ENCODE measurements around the gene NEK7. TPM values are rescaled to one million over a fixed set of nuclear protein-coding genes. Genes with fewer than 3 reads are reported as not detected.

The NEK7 gene
- total and polyA plus RNA-seq, 10 donors = 16.9 to 120 (median 73.2) TPM

- TF ChIP-seq POLR2AphosphoS5 (IDR thresholded peaks at IDR 0.05) = no peak
- no peak for TF ChIP-seq POLR2A (IDR thresholded peaks at IDR 0.05)
- TF ChIP-seq CTCF (IDR thresholded peaks at IDR 0.05 in 8 of 11, conservative IDR thresholded peaks at IDR 0.05 in 3 of 11) = no peak
- no peak overlapping the region for H3K27ac ChIP-seq
- WGBS, 5 donors = 81 to 93% (median 89%) methylated on average over 1 of the region's 1 CpG
- H3K27me3 ChIP-seq (replicated peaks in 1 of 7) = no peaks in the 10 kb centered on the region
- H3K4me3 ChIP-seq = no peak overlapping the region
- H3K36me3 ChIP-seq = no peaks in the 10 kb centered on the region
- H3K9me3 ChIP-seq = no peaks in the 10 kb centered on the region
- no peak for DNase-seq
- intact Hi-C loops (cut with DNase I; ENCODE audit: low total_unique reads) = no loop called here
- peaks cover 0 to 86% (median 53%) of the 10 kb centered on the region in 6 donors for H3K4me1 ChIP-seq
Observed at GRCh38 chr1:198203434-198203833, 46.6 kb downstream of the NEK7 start.

DNA sequence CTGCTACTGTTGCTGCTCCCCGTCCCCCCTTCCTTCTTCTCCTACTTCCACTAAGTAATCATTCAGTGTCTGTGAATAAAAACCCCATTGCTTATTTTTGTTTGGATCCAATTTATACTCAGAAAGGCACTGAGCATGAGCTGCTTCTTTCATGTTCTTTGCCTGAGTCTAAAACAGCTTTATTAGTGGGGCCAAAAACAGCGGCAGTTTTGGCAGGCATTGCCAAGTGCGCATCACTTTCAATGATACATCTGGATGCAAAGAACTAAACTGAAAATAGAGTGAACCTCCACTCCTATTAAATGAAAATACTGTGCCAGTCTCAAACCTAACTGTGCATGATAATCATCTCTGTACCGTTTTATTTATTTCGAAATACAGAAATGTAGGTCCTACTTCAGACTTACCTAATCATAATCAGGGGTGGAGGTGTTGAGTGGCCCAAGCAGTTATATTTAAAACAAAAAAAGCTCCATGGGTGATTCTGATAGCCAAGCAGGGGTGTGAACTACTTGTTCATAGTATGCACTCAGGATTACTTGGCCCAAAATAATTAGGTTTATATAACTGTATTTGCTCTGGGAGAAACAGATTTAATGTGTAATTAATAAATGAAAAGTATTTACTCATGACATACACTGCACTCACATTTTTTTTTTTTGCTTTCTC lies 48.4 kb downstream of the NEK7 start:
- no peaks in the 10 kb centered on the region for H3K27me3 ChIP-seq (replicated peaks in 1 of 7)
- H3K4me1 ChIP-seq = peaks cover 0 to 72% (median 43%) of the 10 kb centered on the region in 6 donors
- H3K36me3 ChIP-seq = peaks cover 0 to 6% (median 0%) of the 10 kb centered on the region in 6 donors
- DNase-seq = no peak
- no peak overlapping the region for H3K27ac ChIP-seq
- no peaks in the 10 kb centered on the region for H3K9me3 ChIP-seq
- no peak overlapping the region for H3K4me3 ChIP-seq
- whole genome bisulfite sequencing, 5 donors = 83 to 92% (median 87%) methylated on average over 5 of the region's 5 CpGs
- TF ChIP-seq POLR2A (IDR thresholded peaks at IDR 0.05) (no peak), POLR2AphosphoS5 (IDR thresholded peaks at IDR 0.05) (no peak), CTCF (IDR thresholded peaks at IDR 0.05 in 8 of 11, conservative IDR thresholded peaks at IDR 0.05 in 3 of 11) (no peak)
- intact Hi-C loops (cut with DNase I; ENCODE audit: low total_unique reads) = no loop called here

GRCh38 chr1:198206292-198206691 lies 49.5 kb downstream of the NEK7 start:
- Histone ChIP-seq H3K27me3 (replicated peaks in 1 of 7) (no peaks in the 10 kb centered on the region), H3K9me3 (no peaks in the 10 kb centered on the region), H3K4me1 (peaks cover 0 to 61% (median 37%) of the 10 kb centered on the region in 6 donors), H3K27ac (no peak overlapping the region), H3K4me3 (no peak overlapping the region), H3K36me3 (peaks cover 0 to 8% (median 0%) of the 10 kb centered on the region in 6 donors)
- intact Hi-C loops (cut with DNase I; ENCODE audit: low total_unique reads) = no loop called here
- TF ChIP-seq POLR2AphosphoS5 (IDR thresholded peaks at IDR 0.05) (no peak), CTCF (IDR thresholded peaks at IDR 0.05 in 8 of 11, conservative IDR thresholded peaks at IDR 0.05 in 3 of 11) (no peak), POLR2A (IDR thresholded peaks at IDR 0.05) (no peak)
- 70 to 82% (median 74%) methylated on average over 3 of the region's 3 CpGs for WGBS, 5 donors
- DNase-seq = no peak

DNA sequence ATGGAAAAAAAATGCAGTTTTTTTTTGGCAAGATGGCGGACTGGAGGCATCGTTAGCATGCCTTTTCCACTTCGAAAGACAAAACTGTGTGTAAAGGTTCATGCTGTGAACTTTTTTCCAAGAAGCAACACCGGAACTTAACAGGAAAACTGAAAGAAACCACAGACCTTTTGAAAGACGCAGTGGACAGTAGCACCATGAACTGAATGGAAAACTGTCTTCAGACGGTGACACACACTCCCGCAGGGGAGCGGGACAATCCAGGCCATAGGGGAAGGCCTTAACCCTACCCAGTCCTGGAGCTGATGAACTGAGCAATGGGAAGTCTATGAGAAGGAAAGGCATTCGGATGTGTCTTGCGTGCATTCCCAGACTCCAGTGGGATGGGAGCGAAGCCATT lies 54.9 kb downstream of the NEK7 start:
- H3K9me3 ChIP-seq = peaks cover 0 to 27% (median 19%) of the 10 kb centered on the region in 8 donors
- TF ChIP-seq POLR2AphosphoS5 (IDR thresholded peaks at IDR 0.05) (no peak), POLR2A (IDR thresholded peaks at IDR 0.05) (no peak), CTCF (IDR thresholded peaks at IDR 0.05 in 8 of 11, conservative IDR thresholded peaks at IDR 0.05 in 3 of 11) (no peak)
- no peak overlapping the region for H3K4me3 ChIP-seq
- 86 to 95% (median 94%) methylated on average over 11 of the region's 11 CpGs for WGBS, 5 donors
- H3K27me3 ChIP-seq (replicated peaks in 1 of 7) = no peaks in the 10 kb centered on the region
- H3K27ac ChIP-seq = no peak overlapping the region
- H3K36me3 ChIP-seq = peaks cover 0 to 26% (median 10%) of the 10 kb centered on the region in 6 donors
- no peak for DNase-seq
- peaks cover 0 to 15% (median 2%) of the 10 kb centered on the region in 6 donors for H3K4me1 ChIP-seq
- intact Hi-C loops (cut with DNase I; ENCODE audit: low total_unique reads) = no loop called here

Data from spleen (tissue), 11 donors.